Fibroblast of the aortic adventitia (primary cell): ENCODE data around the gene CTAGE1. TPM values are rescaled to one million over a fixed set of nuclear protein-coding genes. Genes with fewer than 3 reads are reported as not detected.

Experiments
- DNase-seq: peaks from one replicate; pipeline ENCODE4 v3.0.0-alpha.2; 2010; ENCODE audit warnings: low read depth
- H3K4me3 ChIP-seq: 2 replicates; pipeline ENCODE4 v1.5.1; 2011; ENCODE audit warnings: low read depth, mild to moderate bottlenecking, control low read depth, low read length, moderate library complexity
- CTCF ChIP-seq: IDR thresholded peaks from 2 replicates; pipeline ENCODE4 v1.5.1; 2011; ENCODE audit warnings: mild to moderate bottlenecking, low read length, control low read depth, inconsistent platforms; ENCODE audit not compliant: insufficient read depth
- total RNA-seq: library from RNA; depleted of rRNA; stranded (reverse); fragments of >200 nt; gene quantifications from 2 replicates; pipeline ENCODE4 v1.2.3, GENCODE V29; 2012; ENCODE audit warnings: low replicate concordance

CTAGE1 gene
- total RNA-seq, 1 donor: not detected

GRCh38 chr18:22424565-22424963 is 6.8 kb upstream of the CTAGE1 start:
- no peak overlapping the region for H3K4me3 ChIP-seq

GRCh38 chr18:22423878-22424564 is 6.3 kb upstream of the CTAGE1 start:
- DNase-seq: no peak
- H3K4me3 ChIP-seq: no peak overlapping the region
- no peak for TF ChIP-seq CTCF

More at GRCh38 chr18:22424565-22424963, 6.8 kb upstream of the CTAGE1 start:
- DNase-seq: no peak
- TF ChIP-seq CTCF: no peak

- H3K4me3 ChIP-seq: no peak overlapping the region
- TF ChIP-seq CTCF: no peak
- DNase-seq: peak; percentile 92
Measured at GRCh38 chr18:22422909-22423548, 5.3 kb upstream of the CTAGE1 start.

GRCh38 chr18:22420652-22421051 is 2.9 kb upstream of the CTAGE1 start:
- no peak overlapping the region for H3K4me3 ChIP-seq
- DNase-seq: no peak
- TF ChIP-seq CTCF: no peak

- TF ChIP-seq CTCF: no peak
- H3K4me3 ChIP-seq: no peak overlapping the region
- DNase-seq: peak; percentile 90
Measured at GRCh38 chr18:22412176-22412911, 5.4 kb downstream of the CTAGE1 start.

- no peak for DNase-seq
- no peak for TF ChIP-seq CTCF
- H3K4me3 ChIP-seq: no peak overlapping the region
Measured at GRCh38 chr18:22411446-22411845, 6.3 kb downstream of the CTAGE1 start.
